Fibroblast of peridontal ligament (primary cell): ENCODE data around the gene SF3A2.

Experiments used
- DNase-seq: peaks from one replicate; pipeline ENCODE4 v3.0.0-alpha.2; 2010; ENCODE audit errors: extremely low read depth

The SF3A2 gene

GRCh38 chr19:2207991-2208860, 28.4 kb upstream of the SF3A2 start:
- peak; percentile 59 for DNase-seq

- DNase-seq: no peak
Measured at GRCh38 chr19:2208975-2209374, 27.6 kb upstream of the SF3A2 start.

GRCh38 chr19:2209408-2209807, 27.2 kb upstream of the SF3A2 start:
- no peak for DNase-seq

GRCh38 chr19:2210206-2210605, 26.4 kb upstream of the SF3A2 start:
- no peak for DNase-seq

GRCh38 chr19:2210987-2211740, 25.5 kb upstream of the SF3A2 start:
- DNase-seq: no peak

GRCh38 chr19:2212861-2213711, 23.5 kb upstream of the SF3A2 start:
- DNase-seq: no peak

- no peak for DNase-seq
Measured at GRCh38 chr19:2213799-2214198, 22.8 kb upstream of the SF3A2 start.

GRCh38 chr19:2214251-2214650, 22.4 kb upstream of the SF3A2 start:
- DNase-seq: no peak

- DNase-seq: no peak
Measured at GRCh38 chr19:2215281-2215751, 21.3 kb upstream of the SF3A2 start.

- DNase-seq: no peak
Measured at GRCh38 chr19:2216361-2217225, 20.0 kb upstream of the SF3A2 start.

GRCh38 chr19:2217591-2217990, 19.0 kb upstream of the SF3A2 start:
- DNase-seq: no peak

- DNase-seq: no peak
Measured at GRCh38 chr19:2219726-2220125, 16.9 kb upstream of the SF3A2 start.

- no peak for DNase-seq
Measured at GRCh38 chr19:2221250-2221831, 15.3 kb upstream of the SF3A2 start.

GRCh38 chr19:2221918-2222317, 14.7 kb upstream of the SF3A2 start:
- no peak for DNase-seq

GRCh38 chr19:2223391-2223790, 13.2 kb upstream of the SF3A2 start:
- DNase-seq: no peak

- no peak for DNase-seq
Measured at GRCh38 chr19:2223959-2224358, 12.7 kb upstream of the SF3A2 start.

- no peak for DNase-seq
Measured at GRCh38 chr19:2224754-2225349, 11.8 kb upstream of the SF3A2 start.

- DNase-seq: no peak
Measured at GRCh38 chr19:2225415-2226050, 11.1 kb upstream of the SF3A2 start.

- no peak for DNase-seq
Measured at GRCh38 chr19:2226051-2226839, 10.4 kb upstream of the SF3A2 start.
